ENCODE measurements around the gene LIN54. TPM values are rescaled to one million over a fixed set of nuclear protein-coding genes. Genes with fewer than 3 reads are reported as not detected.

Gene LIN54
- total RNA-seq, 2 experiments from 2014 or later = 47.6 to 48.9 TPM

- ChIA-PET CTCF (ENCODE audit: unreplicated experiment) (no interaction called here), POLR2A (interaction anchor here (0.6 to 3.9 kb wide), 5 partner anchors 30 to 244 kb away, joined by 3 to 16 read pairs (median 5); partner anchors contain the start of genes COQ2 and LIN54)
- H4K20me1 ChIP-seq (ENCODE audit: insufficient read depth, low read length) = no peaks in the 10 kb centered on the region
- H3K36me3 ChIP-seq (ENCODE audit: insufficient read depth, low read length) = peaks cover 17% of the 10 kb centered on the region
- DNase-seq (ENCODE audit: low spot score) = no peak
- no peak for TF ChIP-seq EZH2phosphoT487 (IDR thresholded peaks at IDR 0.05; ENCODE audit: borderline replicate concordance, low read depth, low read length)
- no peak for TF ChIP-seq CTCF (conservative IDR thresholded peaks at IDR 0.05; ENCODE audit: low read length)
- H2AFZ ChIP-seq (ENCODE audit: low read length) = no peak overlapping the region
- no peak overlapping the region for H3K4me3 ChIP-seq (ENCODE audit: low read depth, low read length, poor library complexity, severe bottlenecking)
- no peaks in the 10 kb centered on the region for H3K9me2 ChIP-seq (ENCODE audit: insufficient read depth, low read length)
- no peak overlapping the region for H3K4me2 ChIP-seq (ENCODE audit: low read length)
- H3K79me2 ChIP-seq (ENCODE audit: insufficient read depth, low read depth, low read length) = peaks cover 69% of the 10 kb centered on the region
- H3K27ac ChIP-seq (ENCODE audit: low read depth, low read length, poor library complexity, severe bottlenecking) = no peak overlapping the region
- no TSS peak for BruUV-seq (replicated peaks)
- peaks cover 28% of the 10 kb centered on the region for H3K4me1 ChIP-seq (ENCODE audit: insufficient read depth, low read length, poor library complexity, severe bottlenecking)
- intact Hi-C loops (cut with micrococcal nuclease; ENCODE audit: unreplicated experiment) = no loop called here
- no peaks in the 10 kb centered on the region for H3K9me3 ChIP-seq (ENCODE audit: low read length)
These were observed 29.6 kb upstream of the LIN54 start for GRCh38 chr4:83040269-83040668.

- H3K9me3 ChIP-seq (ENCODE audit: low read length) = no peaks in the 10 kb centered on the region
- intact Hi-C loops (cut with micrococcal nuclease; ENCODE audit: unreplicated experiment) = loop anchor here (5.0 kb wide), 1 partner anchor 665 kb away; the partner anchor contains the start of gene HNRNPD
- TF ChIP-seq EZH2phosphoT487 (IDR thresholded peaks at IDR 0.05; ENCODE audit: borderline replicate concordance, low read depth, low read length) (no peak), CTCF (conservative IDR thresholded peaks at IDR 0.05; ENCODE audit: low read length) (no peak)
- BruUV-seq (replicated peaks) = no TSS peak
- no peaks in the 10 kb centered on the region for H3K9me2 ChIP-seq (ENCODE audit: insufficient read depth, low read length)
- H3K79me2 ChIP-seq (ENCODE audit: insufficient read depth, low read depth, low read length) = peaks cover 56% of the 10 kb centered on the region
- ChIA-PET POLR2A (interaction anchor here (0.6 to 4.0 kb wide), 23 partner anchors 8 to 791 kb away, joined by 3 to 50 read pairs (median 4); partner anchors contain the start of genes COQ2, LIN54, PLAC8 and THAP9), CTCF (ENCODE audit: unreplicated experiment) (interaction anchor here (0.8 to 1.8 kb wide), 4 partner anchors 26 to 247 kb away, joined by 3 to 4 read pairs (median 4); partner anchors contain the start of gene COQ2)
- H3K36me3 ChIP-seq (ENCODE audit: insufficient read depth, low read length) = peaks cover 16% of the 10 kb centered on the region
- H3K4me2 ChIP-seq (ENCODE audit: low read length) = peak overlapping the region; percentile 78
- H2AFZ ChIP-seq (ENCODE audit: low read length) = no peak overlapping the region
- H3K4me3 ChIP-seq (ENCODE audit: low read depth, low read length, poor library complexity, severe bottlenecking) = peak overlapping the region; percentile 82
- peak overlapping the region; percentile 45 for H3K27ac ChIP-seq (ENCODE audit: low read depth, low read length, poor library complexity, severe bottlenecking)
- no peaks in the 10 kb centered on the region for H4K20me1 ChIP-seq (ENCODE audit: insufficient read depth, low read length)
- H3K4me1 ChIP-seq (ENCODE audit: insufficient read depth, low read length, poor library complexity, severe bottlenecking) = peaks cover 33% of the 10 kb centered on the region
- DNase-seq (ENCODE audit: low spot score) = peak; percentile 84
These were observed 26.5 kb upstream of the LIN54 start for GRCh38 chr4:83036991-83037665.

All from OCI-LY7 (cell line).